SK-N-SH (cell line): Measurements from ENCODE around the gene FHDC1. TPM values are rescaled to one million over a fixed set of nuclear protein-coding genes. Genes with fewer than 3 reads are reported as not detected.

Experiments used
- CTCF ChIA-PET: fragments of 300-600, 350-600 bp; formaldehyde crosslinking; extraction: SDS; loops from one replicate; lab custom pipeline; 2021; lab: Yijun Ruan, JAX
- POLR2A ChIA-PET: fragments of 350-600 bp; sonication (Branson Sonifier 250); formaldehyde crosslinking; extraction: SDS; loops from one replicate; lab custom pipeline; 2020; ENCODE audit warnings: antibody characterized with exemption, inconsistent platforms; lab: Yijun Ruan, JAX
- DNase-seq: peaks from one replicate; pipeline ENCODE4 v3.0.0; 2012
- H2AFZ ChIP-seq: fragments of 200-600 bp; sonication (generic); 2 replicates; pipeline ENCODE4 v1.8.1; 2016; ENCODE audit warnings: antibody characterized with exemption, mild to moderate bottlenecking, low read depth
- H3F3A ChIP-seq: fragments of 200-600 bp; sonication (generic); replicated peaks from 2 replicates; pipeline ENCODE3; 2016; ENCODE audit warnings: antibody characterized with exemption, mild to moderate bottlenecking; ENCODE audit not compliant: insufficient read depth
- H3K27ac ChIP-seq, 2 experiments: fragments of 200-500 bp in 1 of 2; fragments of 200-600 bp in 1 of 2; sonication (Bioruptor generic) in 1 of 2; sonication (generic), shearing (Covaris generic) in 1 of 2; 2 replicates each; pipeline versions ENCODE4 v1.5.1 to v1.6.1; 2014 to 2016; ENCODE audit warnings: low read depth in 2 of 2, inconsistent platforms in 1 of 2, low read length in 1 of 2, mild to moderate bottlenecking in 1 of 2, mixed read lengths in 1 of 2
- H3K27me3 ChIP-seq: fragments of 200-600 bp; sonication (generic), shearing (Covaris generic); 2 replicates; pipeline ENCODE4 v1.6.1; 2016; ENCODE audit warnings: mixed run types; ENCODE audit not compliant: insufficient read depth
- H3K36me3 ChIP-seq, 2 experiments: fragments of 200-500 bp in 1 of 2; fragments of 200-600 bp in 1 of 2; sonication (Bioruptor generic) in 1 of 2; sonication (generic) in 1 of 2; replicated peaks in 1 of 2; 2 replicates each; pipeline versions ENCODE3 to v1.5.1; 2014 to 2016; ENCODE audit warnings: low read length in 1 of 2, mild to moderate bottlenecking in 1 of 2; ENCODE audit not compliant: insufficient read depth in 2 of 2, control insufficient read depth in 1 of 2
- H3K4me1 ChIP-seq, 2 experiments: fragments of 200-500 bp in 1 of 2; fragments of 200-600 bp in 1 of 2; sonication (Bioruptor generic) in 1 of 2; sonication (generic), shearing (Covaris generic) in 1 of 2; 2 replicates each; pipeline versions ENCODE4 v1.5.1 to v1.6.1; 2014 to 2016; ENCODE audit warnings: low read depth in 1 of 2, low read length in 1 of 2, mixed run types in 1 of 2; ENCODE audit not compliant: insufficient read depth in 2 of 2, control insufficient read depth in 1 of 2
- H3K4me2 ChIP-seq: fragments of 200-600 bp; sonication (generic), shearing (Covaris generic); 2 replicates; pipeline ENCODE4 v1.6.1; 2017; ENCODE audit warnings: mixed run types
- H3K4me3 ChIP-seq, 2 experiments: fragments of 200-500 bp in 1 of 2; fragments of 200-600 bp in 1 of 2; sonication (Bioruptor generic) in 1 of 2; sonication (generic), shearing (Covaris generic) in 1 of 2; 2 replicates each; pipeline versions ENCODE4 v1.5.1 to v1.8.1; 2014 to 2016; ENCODE audit warnings: low read depth in 2 of 2, inconsistent platforms in 1 of 2, low read length in 1 of 2, mild to moderate bottlenecking in 1 of 2, mixed read lengths in 1 of 2, moderate library complexity in 1 of 2
- H3K79me2 ChIP-seq: fragments of 200-600 bp; sonication (generic); 2 replicates; pipeline ENCODE4 v1.8.1; 2017; ENCODE audit warnings: mild to moderate bottlenecking; ENCODE audit not compliant: insufficient read depth
- H3K9ac ChIP-seq: fragments of 200-600 bp; sonication (generic); 2 replicates; pipeline ENCODE4 v1.6.1; 2017; ENCODE audit warnings: mixed run types
- H3K9me2 ChIP-seq: fragments of 200-600 bp; sonication (generic); 2 replicates; pipeline ENCODE4 v1.6.1; 2017; ENCODE audit warnings: mixed run types
- H3K9me3 ChIP-seq: fragments of 200-600 bp; sonication (generic); 2 replicates; pipeline ENCODE4 v1.6.1; 2017; ENCODE audit warnings: mixed run types, mild to moderate bottlenecking, moderate library complexity
- H4K20me1 ChIP-seq: fragments of 200-600 bp; sonication (generic); 2 replicates; pipeline ENCODE4 v1.6.1; 2017; ENCODE audit warnings: mild to moderate bottlenecking, mixed run types; ENCODE audit not compliant: insufficient read depth
- CHD2 ChIP-seq: fragments of 150-350 bp; IDR thresholded peaks from 2 replicates; pipeline ENCODE4 v1.6.1; 2018; ENCODE audit warnings: low read length; ENCODE audit not compliant: partially characterized antibody
- EP300 ChIP-seq, 2 experiments: IDR thresholded peaks; 2 replicates each; pipeline versions ENCODE4 v1.4.0 to v1.6.1; 2012; ENCODE audit warnings: borderline replicate concordance in 1 of 2, low read depth in 1 of 2, low read length in 1 of 2
- FOSL2 ChIP-seq: IDR thresholded peaks from 2 replicates; pipeline ENCODE4 v1.4.0; 2012; ENCODE audit warnings: low read depth, mild to moderate bottlenecking, moderate library complexity, borderline replicate concordance
- FOXJ3 ChIP-seq: sonication (generic); formaldehyde crosslinking; IDR thresholded peaks from 2 replicates; pipeline ENCODE4 v1.5.1; 2020; ENCODE audit warnings: mild to moderate bottlenecking, missing genetic modification reagents
- GATA2 ChIP-seq: sonication (generic); formaldehyde crosslinking; IDR thresholded peaks from 2 replicates; pipeline ENCODE4 v1.5.0; 2020; ENCODE audit warnings: mild to moderate bottlenecking, missing genetic modification reagents
- IRF3 ChIP-seq: fragments of 150-350 bp; IDR thresholded peaks from 2 replicates; pipeline ENCODE4 v1.6.1; 2016; ENCODE audit warnings: mild to moderate bottlenecking, low read depth, low read length
- MAX ChIP-seq: IDR thresholded peaks from 2 replicates; pipeline ENCODE4 v1.4.0; 2012; ENCODE audit warnings: low read depth
- MEF2A ChIP-seq: IDR thresholded peaks from 2 replicates; pipeline ENCODE4 v1.4.0; 2012; ENCODE audit warnings: low read depth, borderline replicate concordance
- PBX3 ChIP-seq: IDR thresholded peaks from 2 replicates; pipeline ENCODE4; 2012
- TCF12 ChIP-seq: IDR thresholded peaks from 2 replicates; pipeline ENCODE4 v1.4.0; 2012
- USF1 ChIP-seq: IDR thresholded peaks from 2 replicates; pipeline ENCODE4 v1.4.0; 2012; ENCODE audit warnings: low read depth, borderline replicate concordance
- USF2 ChIP-seq: fragments of 150-350 bp; IDR thresholded peaks from 2 replicates; pipeline ENCODE4 v1.6.1; 2017; ENCODE audit warnings: antibody characterized with exemption, low read length, low read depth, borderline replicate concordance
- YY1 ChIP-seq: IDR thresholded peaks from 2 replicates; pipeline ENCODE4 v1.4.0; 2012; ENCODE audit warnings: low read depth, mild to moderate bottlenecking
- WGBS: methylation state at CpG from one replicate; pipeline ENCODE4 v1.1.6; 2017; ENCODE audit warnings: low lambda C conversion rate; 5-methylcytosine and 5-hydroxymethylcytosine counted together
- polyA plus RNA-seq, 3 experiments: library from polyadenylated mRNA; depleted of rRNA; stranded (reverse); fragments of >200 nt; gene quantifications; 2 replicates each; pipeline ENCODE4 v1.2.3, GENCODE V29; 2012

Gene FHDC1
- polyA plus RNA-seq, 1 of the 3 experiments (the other 2 are of a cell fraction) = 0.02 TPM

GRCh38 chr4:152940461-152940860 is 4.3 kb downstream of the FHDC1 start:
- H3K9ac ChIP-seq = no peak overlapping the region
- no peak for TF ChIP-seq IRF3
- no peak for TF ChIP-seq USF2
- no peak for TF ChIP-seq TCF12
- no peak for TF ChIP-seq CHD2
- no peak for TF ChIP-seq MEF2A
- TF ChIP-seq PBX3 = no peak
- no peak for TF ChIP-seq GATA2 (CRISPR knock-in tag)
- ChIA-PET CTCF (interaction anchor here (1.0 to 2.8 kb wide), 4 partner anchors 14 to 145 kb away, joined by 3 to 12 read pairs (median 3); no protein-coding TSS in a partner anchor), POLR2A (no interaction called here)
- H3K9me2 ChIP-seq = no peaks in the 10 kb centered on the region
- H3K27me3 ChIP-seq = peaks cover 22% of the 10 kb centered on the region
- 84% methylated on average over 2 of the region's 2 CpGs for WGBS
- no peak for DNase-seq
- no peak overlapping the region for H3K4me3 ChIP-seq
- peaks cover 0 to 5% of the 10 kb centered on the region in 2 experiments; a peak in 2 of 4 replicates for H3K4me1 ChIP-seq
- no peaks in the 10 kb centered on the region for H3F3A ChIP-seq
- H2AFZ ChIP-seq = no peak overlapping the region
- H3K9me3 ChIP-seq = no peaks in the 10 kb centered on the region
- H3K27ac ChIP-seq = no peak overlapping the region
- H3K36me3 ChIP-seq = no peaks in the 10 kb centered on the region
- no peaks in the 10 kb centered on the region for H3K79me2 ChIP-seq
- no peak overlapping the region for H3K4me2 ChIP-seq
- no peaks in the 10 kb centered on the region for H4K20me1 ChIP-seq

- Histone ChIP-seq H3K27ac (no peak overlapping the region), H3K4me1 (peaks cover 0 to 2% of the 10 kb centered on the region in 2 experiments; a peak in 2 of 4 replicates), H3K9me3 (no peaks in the 10 kb centered on the region), H3F3A (no peaks in the 10 kb centered on the region), H3K4me3 (no peak overlapping the region), H3K36me3 (no peaks in the 10 kb centered on the region), H3K27me3 (peaks cover 16% of the 10 kb centered on the region), H2AFZ (no peak overlapping the region), H3K79me2 (no peaks in the 10 kb centered on the region), H3K4me2 (no peak overlapping the region), H4K20me1 (no peaks in the 10 kb centered on the region), H3K9ac (no peak overlapping the region), H3K9me2 (no peaks in the 10 kb centered on the region)
- no peak for DNase-seq
- ChIA-PET POLR2A (no interaction called here), CTCF (interaction anchor here (1.0 to 2.8 kb wide), 3 partner anchors 39 to 144 kb away, joined by 3 to 12 read pairs (median 3); no protein-coding TSS in a partner anchor)
- TF ChIP-seq FOSL2 (no peak), YY1 (no peak), EP300 (IDR thresholded peaks at IDR 0.05; ENCODE audit: borderline replicate concordance in 1 of 2, low read depth in 1 of 2, low read length in 1 of 2) (no peak), FOXJ3 (no peak), USF1 (no peak), MAX (no peak)
- WGBS = 27% methylated on average over 1 of the region's 1 CpG
Observed at GRCh38 chr4:152941411-152941810, 5.3 kb downstream of the FHDC1 start.
